Ishikawa (cell line): ENCODE results near the gene NSMCE1.

Experiments used
- CEBPB ChIP-seq: IDR thresholded peaks from 2 replicates; pipeline ENCODE4 v1.6.1; 2012
- EP300 ChIP-seq: IDR thresholded peaks from 2 replicates; pipeline ENCODE4 v1.6.1; 2012; ENCODE audit warnings: borderline replicate concordance
- FOXM1 ChIP-seq: IDR thresholded peaks from 2 replicates; pipeline ENCODE4 v1.6.1; 2012; ENCODE audit warnings: low read depth, borderline replicate concordance
- RAD21 ChIP-seq: IDR thresholded peaks from 2 replicates; pipeline ENCODE4 v1.6.1; 2012; ENCODE audit warnings: low read depth
- REST ChIP-seq: IDR thresholded peaks from 2 replicates; pipeline ENCODE4 v1.6.1; 2012; ENCODE audit warnings: low read depth, mild to moderate bottlenecking
- TCF12 ChIP-seq: IDR thresholded peaks from 2 replicates; pipeline ENCODE4 v1.6.1; 2012; ENCODE audit warnings: low read depth
- USF1 ChIP-seq: IDR thresholded peaks from 2 replicates; pipeline ENCODE4 v1.6.1; 2012
- TF ChIP-seq, protein P1 (sequence below): IDR thresholded peaks from 2 replicates; pipeline ENCODE4 v1.6.1; 2012

GRCh38 chr16:27242398-27242797 lies 26.2 kb downstream of the NSMCE1 start:
- TF ChIP-seq EP300 (no peak), CEBPB (no peak), USF1 (no peak), RAD21 (no peak), FOXM1 (no peak), TCF12 (no peak), REST (no peak)
- TF ChIP-seq, protein P1, sequence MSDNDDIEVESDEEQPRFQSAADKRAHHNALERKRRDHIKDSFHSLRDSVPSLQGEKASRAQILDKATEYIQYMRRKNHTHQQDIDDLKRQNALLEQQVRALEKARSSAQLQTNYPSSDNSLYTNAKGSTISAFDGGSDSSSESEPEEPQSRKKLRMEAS, result no peak
